Right lobe of liver (tissue), 4 donors: ENCODE results near the gene CNOT9.

Experiments
- POLR2A ChIP-seq: fragments of 450-650 bp; IDR thresholded peaks from one replicate; pipeline ENCODE4 v1.6.1; 2017; ENCODE audit warnings: antibody characterized with exemption, mild to moderate bottlenecking
- TF ChIP-seq, protein P1 (sequence below), 4 donors: fragments of 200-600 bp in 3 of 4; fragments of 450-650 bp in 1 of 4; IDR thresholded peaks; one replicate each; pipeline versions ENCODE4 v1.5.1 to v1.8.0; 2016 to 2022; ENCODE audit warnings: antibody characterized with exemption in 4 of 4, mild to moderate bottlenecking in 2 of 4
- donor health status: DM: no; HTN: no; CAD: no.
- donor health status: DM: no; HTN: no; CAD: no.
- donor health status: DM: no; HTN: yes; CAD: no.

DNA sequence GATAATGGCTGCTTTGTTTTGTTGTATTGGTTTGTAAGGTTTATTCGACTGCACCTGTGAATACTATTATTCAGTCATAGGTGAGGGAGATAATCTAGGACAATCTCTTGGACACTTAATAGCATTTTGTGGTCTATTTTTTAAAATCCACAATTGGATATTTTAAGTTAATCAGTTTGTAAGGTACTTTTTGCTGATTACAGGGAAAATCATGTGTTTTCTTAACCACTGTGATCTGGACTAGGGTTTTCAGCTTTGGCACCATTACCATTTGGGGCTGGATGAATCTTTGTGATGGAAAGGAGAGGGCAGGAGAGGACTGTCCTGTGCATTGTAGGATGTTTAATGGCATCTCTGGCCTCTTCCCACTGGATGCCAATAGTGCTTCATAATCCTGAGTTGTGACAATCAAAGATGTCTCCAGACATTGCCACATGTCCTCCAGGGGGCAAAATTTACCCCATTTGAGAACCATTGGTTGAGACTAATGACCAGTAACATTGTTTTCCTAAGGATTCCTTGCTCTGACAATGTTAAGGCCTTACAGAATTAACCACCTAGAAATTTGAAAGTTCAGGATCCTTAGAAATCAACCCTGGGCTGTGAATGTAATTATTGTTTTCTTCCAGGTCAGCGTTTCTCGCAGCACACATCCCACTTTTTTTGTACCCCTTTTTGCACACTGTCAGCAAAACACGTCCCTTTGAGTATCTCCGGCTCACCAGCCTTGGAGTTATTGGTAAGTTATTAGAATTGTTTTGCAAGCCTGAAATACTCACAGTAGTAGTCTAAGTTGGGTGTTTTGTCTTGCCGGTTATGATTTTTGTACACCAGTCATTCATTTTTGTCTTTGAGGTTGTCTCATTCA, 15.6 kb downstream of the CNOT9 start:
- TF ChIP-seq, protein P1, sequence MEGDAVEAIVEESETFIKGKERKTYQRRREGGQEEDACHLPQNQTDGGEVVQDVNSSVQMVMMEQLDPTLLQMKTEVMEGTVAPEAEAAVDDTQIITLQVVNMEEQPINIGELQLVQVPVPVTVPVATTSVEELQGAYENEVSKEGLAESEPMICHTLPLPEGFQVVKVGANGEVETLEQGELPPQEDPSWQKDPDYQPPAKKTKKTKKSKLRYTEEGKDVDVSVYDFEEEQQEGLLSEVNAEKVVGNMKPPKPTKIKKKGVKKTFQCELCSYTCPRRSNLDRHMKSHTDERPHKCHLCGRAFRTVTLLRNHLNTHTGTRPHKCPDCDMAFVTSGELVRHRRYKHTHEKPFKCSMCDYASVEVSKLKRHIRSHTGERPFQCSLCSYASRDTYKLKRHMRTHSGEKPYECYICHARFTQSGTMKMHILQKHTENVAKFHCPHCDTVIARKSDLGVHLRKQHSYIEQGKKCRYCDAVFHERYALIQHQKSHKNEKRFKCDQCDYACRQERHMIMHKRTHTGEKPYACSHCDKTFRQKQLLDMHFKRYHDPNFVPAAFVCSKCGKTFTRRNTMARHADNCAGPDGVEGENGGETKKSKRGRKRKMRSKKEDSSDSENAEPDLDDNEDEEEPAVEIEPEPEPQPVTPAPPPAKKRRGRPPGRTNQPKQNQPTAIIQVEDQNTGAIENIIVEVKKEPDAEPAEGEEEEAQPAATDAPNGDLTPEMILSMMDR (IDR thresholded peaks at IDR 0.05): no peak
- no peak for TF ChIP-seq POLR2A
